ENCODE measurements around the gene PPM1J. TPM values are rescaled to one million over a fixed set of nuclear protein-coding genes. Genes with fewer than 3 reads are reported as not detected.

The PPM1J gene, protein sequence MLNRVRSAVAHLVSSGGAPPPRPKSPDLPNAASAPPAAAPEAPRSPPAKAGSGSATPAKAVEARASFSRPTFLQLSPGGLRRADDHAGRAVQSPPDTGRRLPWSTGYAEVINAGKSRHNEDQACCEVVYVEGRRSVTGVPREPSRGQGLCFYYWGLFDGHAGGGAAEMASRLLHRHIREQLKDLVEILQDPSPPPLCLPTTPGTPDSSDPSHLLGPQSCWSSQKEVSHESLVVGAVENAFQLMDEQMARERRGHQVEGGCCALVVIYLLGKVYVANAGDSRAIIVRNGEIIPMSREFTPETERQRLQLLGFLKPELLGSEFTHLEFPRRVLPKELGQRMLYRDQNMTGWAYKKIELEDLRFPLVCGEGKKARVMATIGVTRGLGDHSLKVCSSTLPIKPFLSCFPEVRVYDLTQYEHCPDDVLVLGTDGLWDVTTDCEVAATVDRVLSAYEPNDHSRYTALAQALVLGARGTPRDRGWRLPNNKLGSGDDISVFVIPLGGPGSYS
- total RNA-seq (2.0 TPM), polyA plus RNA-seq (ENCODE audit: insufficient read depth, low read depth, low replicate concordance) (3.4 TPM)
- long read RNA-seq, donor 1 = 0 reads
- long read RNA-seq, donor 2 = 0 reads
- long read RNA-seq, donor 3 = 0 reads
- long read RNA-seq, donor 4, partial matches to known transcripts = 0 of 1 reads
- long read RNA-seq, donor 4, other reads (novel, unspliced or antisense) = 0 of 1 reads
- long read RNA-seq, donor 5 = 0 reads
- long read RNA-seq, donor 6 = 0 reads
- long read RNA-seq, donor 7, partial matches to known transcripts = 0 of 1 reads
- long read RNA-seq, donor 7, other reads (novel, unspliced or antisense) = 0 of 1 reads
- long read RNA-seq, donor 8 = 0 reads
- long read RNA-seq, donor 9 = 0 reads
- long read RNA-seq, donor 10 = 0 reads

DNA sequence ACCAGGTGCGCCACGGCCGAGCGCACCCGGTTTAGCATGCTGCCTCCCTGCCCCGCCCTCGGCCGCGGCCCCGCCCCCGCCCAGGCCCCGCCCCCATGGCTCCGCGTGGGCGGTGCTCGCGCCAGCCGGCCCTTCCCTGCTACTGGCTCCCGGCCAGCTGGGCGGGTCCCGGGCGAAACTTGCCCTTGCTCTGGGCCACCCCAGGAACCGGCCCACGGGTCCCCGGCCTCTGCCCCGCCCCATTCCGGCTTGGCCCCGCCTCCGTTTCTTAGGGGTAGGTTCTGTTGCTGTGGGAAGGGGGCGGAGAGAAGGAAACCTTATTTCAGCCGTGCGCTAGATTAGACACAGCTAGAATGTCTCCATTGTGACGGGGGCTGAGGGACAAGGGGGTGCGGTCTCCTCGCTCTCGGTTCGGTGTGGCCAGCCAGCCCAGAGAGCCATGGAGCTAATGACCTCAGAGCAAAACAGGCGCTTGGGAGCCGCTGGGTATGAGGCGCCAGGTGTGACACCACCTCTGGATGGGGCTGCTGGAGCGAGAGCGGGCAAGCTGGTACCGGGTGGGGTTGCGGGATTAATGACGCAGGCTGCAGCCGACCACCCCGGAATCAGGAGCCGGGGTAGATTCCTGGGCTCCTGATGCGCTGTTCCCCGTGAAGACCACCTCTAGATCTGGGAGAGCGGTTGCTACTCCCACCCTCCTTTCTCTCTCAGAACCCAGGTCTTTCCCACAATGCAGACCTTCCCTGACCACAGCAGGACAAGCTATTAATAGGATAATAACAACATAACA is at the start of gene PPM1J:
PPM1J (minus strand) TSS at position 69 of the 790 bp plus-strand sequence; CDS start at position 38, 31 bp downstream.
- FAIRE-seq (peak; percentile 6), DNase-seq (peak; percentile 95 to 100 (median 97))
- H3K9ac ChIP-seq (ENCODE audit: low read length in 3 of 3) = peak within 1 kb of the TSS; percentile 38 to 51 (median 50)
- no peaks in the 10 kb centered on the region for H3K9me3 ChIP-seq (ENCODE audit: control insufficient read depth in 2 of 3, insufficient read depth in 1 of 3, low read length in 3 of 3)
- H3K4me1 ChIP-seq (ENCODE audit: control insufficient read depth in 2 of 3, insufficient read depth in 2 of 3, low read depth in 1 of 3, low read length in 3 of 3) = peaks cover 0 to 22% (median 12%) of the 10 kb centered on the region in 3 donors
- peaks cover 2% of the 10 kb centered on the region for H3K27me3 ChIP-seq (ENCODE audit: control insufficient read depth, insufficient read depth, low read length)
- peak within 1 kb of the TSS; percentile 20 to 37 for H3K27ac ChIP-seq (ENCODE audit: low read depth in 2 of 2, low read length in 2 of 2)
- intact Hi-C loops (cut with DNase I) = loop anchor here (5.0 kb wide), 1 partner anchor 92 kb away; no protein-coding TSS in a partner anchor
- H3K36me3 ChIP-seq (ENCODE audit: control insufficient read depth in 2 of 3, insufficient read depth in 3 of 3, low read length in 3 of 3) = no peaks in the 10 kb centered on the region
- peak within 1 kb of the TSS; percentile 65 to 76 (median 67) for H3K4me3 ChIP-seq (ENCODE audit: low read length in 3 of 3)
- no peak for TF ChIP-seq CTCF (IDR thresholded peaks at IDR 0.05; ENCODE audit: borderline replicate concordance, extremely low read depth, insufficient read depth)

DNA sequence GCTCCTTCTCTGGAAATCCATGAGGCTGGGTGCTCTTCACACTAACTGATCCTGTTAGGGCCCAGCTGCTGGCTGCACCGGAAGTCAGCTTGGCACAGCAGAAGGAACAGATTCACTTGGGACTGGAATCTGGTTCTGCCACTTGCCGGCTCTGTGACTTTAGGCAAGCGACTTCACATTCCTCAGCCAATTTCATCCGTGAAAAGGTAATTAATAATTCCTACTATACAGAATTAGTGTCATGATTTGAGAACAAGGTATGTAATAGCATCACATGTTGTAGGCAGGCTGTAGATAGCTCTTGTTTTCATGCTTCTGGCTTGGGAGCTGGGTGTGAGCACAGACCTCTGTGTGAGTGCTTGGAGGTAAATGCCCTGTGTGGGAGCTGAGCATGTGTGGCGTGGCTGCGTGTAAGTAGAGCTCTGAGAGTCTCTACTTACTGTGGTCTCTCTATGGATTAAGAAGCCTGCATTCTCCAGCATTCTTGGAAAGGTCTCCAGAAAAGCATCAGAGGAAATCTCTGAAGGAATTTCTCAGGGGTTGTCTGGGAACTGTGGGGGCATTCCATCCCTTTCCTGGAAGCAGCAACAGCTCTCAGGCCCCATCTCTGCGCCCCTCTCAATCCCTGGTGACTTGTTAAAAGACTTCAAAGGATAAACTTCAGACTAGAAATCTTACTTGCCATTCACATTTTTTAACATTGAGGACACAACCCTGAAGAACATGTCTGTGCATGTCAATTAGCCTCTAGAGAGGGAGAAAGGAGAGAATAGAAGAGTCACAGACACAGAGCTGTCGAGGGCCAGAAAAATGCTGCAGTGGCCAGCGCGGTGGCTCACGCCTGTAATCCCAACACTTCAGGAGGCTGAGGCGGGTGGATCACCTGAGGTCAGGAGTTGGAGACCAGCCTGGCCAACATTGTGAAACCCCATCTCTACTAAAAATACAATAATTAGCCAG is 47.7 kb upstream of the PPM1J start:
- FAIRE-seq = no peak
- no peaks in the 10 kb centered on the region for H3K9me3 ChIP-seq (ENCODE audit: control insufficient read depth in 2 of 3, insufficient read depth in 1 of 3, low read length in 3 of 3)
- TF ChIP-seq CTCF (IDR thresholded peaks at IDR 0.05; ENCODE audit: borderline replicate concordance, extremely low read depth, insufficient read depth) = no peak
- peak in 3 of 5 donors; percentile 61 to 76 (median 71) for DNase-seq
- H3K4me1 ChIP-seq (ENCODE audit: control insufficient read depth in 2 of 3, insufficient read depth in 2 of 3, low read depth in 1 of 3, low read length in 3 of 3) = no peaks in the 10 kb centered on the region
- no peak overlapping the region for H3K4me3 ChIP-seq (ENCODE audit: low read length in 3 of 3)
- no peak overlapping the region for H3K9ac ChIP-seq (ENCODE audit: low read length in 3 of 3)
- intact Hi-C loops (cut with DNase I) = no loop called here
- H3K27ac ChIP-seq (ENCODE audit: low read depth in 2 of 2, low read length in 2 of 2) = no peak overlapping the region
- H3K36me3 ChIP-seq (ENCODE audit: control insufficient read depth in 2 of 3, insufficient read depth in 3 of 3, low read length in 3 of 3) = no peaks in the 10 kb centered on the region
- H3K27me3 ChIP-seq (ENCODE audit: control insufficient read depth, insufficient read depth, low read length) = no peaks in the 10 kb centered on the region

All from kidney (tissue), 22 donors.